ENCODE results near the gene AP1G2. TPM values are rescaled to one million over a fixed set of nuclear protein-coding genes. Genes with fewer than 3 reads are reported as not detected.

AP1G2 gene
- polyA plus RNA-seq, 2 donors = 81.5 to 171 TPM

DNA sequence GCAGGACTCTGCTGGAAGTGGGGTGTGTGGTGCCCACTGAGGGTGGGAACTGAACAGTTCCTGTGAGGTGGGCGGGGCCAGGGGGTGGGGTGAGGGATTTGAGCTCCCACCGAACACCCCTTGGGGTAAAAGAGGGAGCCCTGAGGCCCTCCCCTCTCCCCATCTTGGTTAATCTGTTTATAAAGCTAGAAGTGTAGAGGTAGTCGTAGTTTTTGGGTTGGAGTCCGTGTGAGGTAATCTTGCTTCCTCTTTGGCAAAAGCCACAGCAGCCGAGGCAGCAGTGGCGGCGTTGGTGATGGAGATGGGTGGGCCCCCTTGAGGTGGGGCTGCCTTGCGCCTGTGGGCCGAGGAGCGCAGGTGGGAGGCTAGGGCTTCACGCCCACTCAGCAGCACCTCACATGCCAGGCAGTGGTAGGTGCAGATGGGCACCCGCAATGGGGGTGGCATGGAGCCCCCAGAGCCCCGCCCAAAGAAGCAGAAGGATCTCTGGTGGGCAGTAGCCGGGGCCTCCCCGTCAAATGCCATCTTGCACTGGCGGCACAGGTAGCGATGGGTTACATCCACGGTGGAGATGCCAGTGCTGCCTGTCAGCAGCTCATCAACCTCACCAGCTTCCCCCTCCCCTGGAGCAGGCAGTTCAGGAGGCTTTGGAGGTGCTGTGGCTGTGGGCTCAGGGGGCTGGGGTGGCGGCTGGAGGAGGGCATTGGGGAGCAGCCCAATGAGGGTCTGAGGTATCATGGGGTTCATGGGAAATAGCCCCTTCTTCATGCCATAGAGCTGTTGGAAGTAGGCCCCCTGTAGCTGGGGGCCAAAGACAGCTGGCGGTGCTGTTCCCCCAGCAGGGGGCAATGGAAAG, 45.6 kb downstream of the AP1G2 start:
- no peaks in the 10 kb centered on the region for H3K4me1 ChIP-seq (ENCODE audit: control insufficient read depth in 2 of 2, insufficient read depth in 2 of 2, low read length in 1 of 2)
- 86 to 87% methylated on average over 20 of the region's 20 CpGs for WGBS, 2 donors
- no peaks in the 10 kb centered on the region for H3K9me3 ChIP-seq (ENCODE audit: control insufficient read depth in 2 of 2, insufficient read depth in 1 of 2, low read depth in 1 of 2, low read length in 1 of 2)
- H3K4me3 ChIP-seq (ENCODE audit: low read depth in 1 of 2, low read length in 2 of 2) = no peak overlapping the region
- no peaks in the 10 kb centered on the region for H3K27me3 ChIP-seq (ENCODE audit: control insufficient read depth in 1 of 2, insufficient read depth in 2 of 2, low read length in 2 of 2)
- H3K36me3 ChIP-seq (ENCODE audit: control insufficient read depth in 2 of 2, insufficient read depth in 2 of 2, low read length in 1 of 2) = no peaks in the 10 kb centered on the region
- no peak overlapping the region for H3K27ac ChIP-seq (ENCODE audit: low read depth in 2 of 2, low read length in 1 of 2)

DNA sequence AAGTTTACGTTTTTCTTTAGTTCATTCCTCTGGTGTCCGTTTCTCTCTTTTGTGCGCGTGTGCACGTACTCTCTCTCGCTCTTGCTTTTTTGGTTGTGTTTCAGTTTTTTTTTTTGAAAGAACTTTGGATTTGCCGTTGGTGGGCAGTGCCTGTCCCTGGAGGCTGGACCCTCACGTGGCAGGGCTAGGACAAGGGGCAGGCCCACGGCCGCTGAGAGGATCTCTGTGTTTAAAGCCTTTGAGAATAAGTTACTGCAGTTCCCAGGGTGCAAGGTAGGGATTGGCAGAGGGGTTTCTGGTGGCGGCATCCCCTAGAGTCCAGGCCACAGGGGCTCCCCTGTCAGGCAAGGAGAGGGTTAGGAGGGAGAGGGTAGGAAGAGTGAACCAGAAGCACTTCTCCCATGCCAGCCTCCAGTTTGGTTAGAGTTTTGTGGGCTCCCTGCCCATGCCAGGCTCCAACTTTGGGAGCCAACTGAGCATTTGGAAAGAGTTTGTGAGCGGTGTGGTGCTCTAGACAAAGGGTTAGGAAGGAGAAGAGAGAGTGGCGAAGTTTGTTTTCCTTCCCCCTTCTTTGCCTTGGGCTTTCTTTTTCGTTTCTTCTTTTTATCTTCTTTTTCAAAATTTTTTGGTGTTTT, 46.6 kb downstream of the AP1G2 start:
- H3K9me3 ChIP-seq (ENCODE audit: control insufficient read depth in 2 of 2, insufficient read depth in 1 of 2, low read depth in 1 of 2, low read length in 1 of 2) = no peaks in the 10 kb centered on the region
- no peak overlapping the region for H3K27ac ChIP-seq (ENCODE audit: low read depth in 2 of 2, low read length in 1 of 2)
- WGBS, 2 donors = 87 to 89% methylated on average over 14 of the region's 14 CpGs
- H3K4me1 ChIP-seq (ENCODE audit: control insufficient read depth in 2 of 2, insufficient read depth in 2 of 2, low read length in 1 of 2) = no peaks in the 10 kb centered on the region
- no peaks in the 10 kb centered on the region for H3K27me3 ChIP-seq (ENCODE audit: control insufficient read depth in 1 of 2, insufficient read depth in 2 of 2, low read length in 2 of 2)
- no peaks in the 10 kb centered on the region for H3K36me3 ChIP-seq (ENCODE audit: control insufficient read depth in 2 of 2, insufficient read depth in 2 of 2, low read length in 1 of 2)
- H3K4me3 ChIP-seq (ENCODE audit: low read depth in 1 of 2, low read length in 2 of 2) = no peak overlapping the region

DNA sequence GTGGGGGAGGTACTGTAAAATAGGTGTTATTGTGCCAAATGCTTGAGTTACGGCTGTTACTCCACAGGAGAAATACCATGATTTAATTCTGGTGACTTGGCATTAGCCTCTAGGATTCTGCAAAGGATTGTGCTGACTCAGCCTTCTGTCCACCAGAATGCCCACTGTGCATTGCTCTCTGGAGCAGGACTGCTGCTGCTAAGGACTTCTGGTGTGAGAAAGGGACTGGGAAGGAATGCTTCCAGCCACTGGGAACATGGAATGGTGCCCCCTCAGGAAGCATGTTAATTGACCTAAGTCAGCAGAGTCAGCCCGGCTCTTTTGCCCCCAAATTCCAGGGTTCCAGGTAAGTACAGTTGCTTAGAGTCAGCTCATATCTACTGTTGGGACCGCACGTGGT, 48.9 kb downstream of the AP1G2 start:
- H3K27ac ChIP-seq (ENCODE audit: low read depth in 2 of 2, low read length in 1 of 2) = no peak overlapping the region

DNA sequence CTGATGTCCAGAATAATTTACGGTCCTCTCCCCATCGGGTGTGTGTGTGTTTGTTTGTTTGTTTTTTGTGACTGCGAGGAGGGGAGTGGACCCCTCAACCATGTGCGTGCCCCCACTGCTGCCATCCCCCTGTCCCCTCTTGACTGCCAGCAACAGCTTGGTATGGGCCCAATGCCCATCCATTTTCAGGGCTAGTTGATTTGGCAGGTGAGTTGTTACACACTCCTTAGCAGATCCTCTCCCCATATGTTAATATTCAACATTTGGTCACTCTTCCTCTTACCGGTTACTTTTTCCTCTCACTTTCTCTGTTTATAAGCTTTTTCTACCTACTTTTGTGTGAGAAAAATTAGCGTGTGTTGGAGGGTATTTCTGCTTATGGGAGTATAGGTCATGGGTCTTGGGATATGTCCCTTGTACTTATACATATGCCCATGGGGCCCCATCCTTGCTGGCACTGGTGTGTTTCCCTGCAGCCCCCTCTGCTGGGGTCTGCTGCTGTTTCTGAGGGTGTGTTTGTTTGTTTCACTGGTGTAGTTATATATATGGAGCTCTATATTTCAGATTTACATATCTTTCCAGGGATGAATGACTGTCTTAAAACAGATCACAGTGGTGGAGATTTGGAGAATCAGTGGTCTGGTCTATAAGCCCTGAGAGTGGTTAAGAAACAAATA, 49.8 kb downstream of the AP1G2 start:
- 79 to 82% methylated on average over 6 of the region's 6 CpGs for WGBS, 2 donors
- no peaks in the 10 kb centered on the region for H3K36me3 ChIP-seq (ENCODE audit: control insufficient read depth in 2 of 2, insufficient read depth in 2 of 2, low read length in 1 of 2)
- no peak overlapping the region for H3K27ac ChIP-seq (ENCODE audit: low read depth in 2 of 2, low read length in 1 of 2)
- H3K27me3 ChIP-seq (ENCODE audit: control insufficient read depth in 1 of 2, insufficient read depth in 2 of 2, low read length in 2 of 2) = no peaks in the 10 kb centered on the region
- no peak overlapping the region for H3K4me3 ChIP-seq (ENCODE audit: low read depth in 1 of 2, low read length in 2 of 2)
- H3K9me3 ChIP-seq (ENCODE audit: control insufficient read depth in 2 of 2, insufficient read depth in 1 of 2, low read depth in 1 of 2, low read length in 1 of 2) = no peaks in the 10 kb centered on the region
- H3K4me1 ChIP-seq (ENCODE audit: control insufficient read depth in 2 of 2, insufficient read depth in 2 of 2, low read length in 1 of 2) = peaks cover 0 to 17% of the 10 kb centered on the region in 2 donors

More for the DNA sequence above, 48.9 kb downstream of the AP1G2 start:
- H3K4me1 ChIP-seq (ENCODE audit: control insufficient read depth in 2 of 2, insufficient read depth in 2 of 2, low read length in 1 of 2) = peaks cover 0 to 10% of the 10 kb centered on the region in 2 donors
- H3K27me3 ChIP-seq (ENCODE audit: control insufficient read depth in 1 of 2, insufficient read depth in 2 of 2, low read length in 2 of 2) = no peaks in the 10 kb centered on the region
- no peaks in the 10 kb centered on the region for H3K36me3 ChIP-seq (ENCODE audit: control insufficient read depth in 2 of 2, insufficient read depth in 2 of 2, low read length in 1 of 2)
- WGBS, 2 donors = 84 to 85% methylated on average over 4 of the region's 4 CpGs
- no peaks in the 10 kb centered on the region for H3K9me3 ChIP-seq (ENCODE audit: control insufficient read depth in 2 of 2, insufficient read depth in 1 of 2, low read depth in 1 of 2, low read length in 1 of 2)
- no peak overlapping the region for H3K4me3 ChIP-seq (ENCODE audit: low read depth in 1 of 2, low read length in 2 of 2)

DNA sequence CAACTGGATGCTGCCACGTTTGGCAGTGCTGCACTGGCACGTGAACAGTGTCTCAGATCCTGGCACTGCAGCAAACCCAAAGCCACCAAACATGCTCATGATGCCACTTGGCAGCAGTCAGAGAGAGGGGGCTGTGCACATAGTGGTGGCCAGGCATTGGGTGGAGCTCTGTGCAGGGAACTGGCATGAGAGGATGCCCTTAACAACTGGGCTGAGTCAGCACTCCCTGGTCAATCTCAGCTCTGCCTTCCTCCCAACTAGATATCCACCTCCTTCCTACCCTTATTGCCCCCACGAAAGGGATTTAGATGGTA, 53.0 kb downstream of the AP1G2 start:
- WGBS, 2 donors = 43 to 63% methylated on average over 3 of the region's 3 CpGs
- no peak overlapping the region for H3K4me3 ChIP-seq (ENCODE audit: low read depth in 1 of 2, low read length in 2 of 2)
- no peaks in the 10 kb centered on the region for H3K27me3 ChIP-seq (ENCODE audit: control insufficient read depth in 1 of 2, insufficient read depth in 2 of 2, low read length in 2 of 2)
- peaks cover 0 to 17% of the 10 kb centered on the region in 2 donors for H3K4me1 ChIP-seq (ENCODE audit: control insufficient read depth in 2 of 2, insufficient read depth in 2 of 2, low read length in 1 of 2)
- H3K9me3 ChIP-seq (ENCODE audit: control insufficient read depth in 2 of 2, insufficient read depth in 1 of 2, low read depth in 1 of 2, low read length in 1 of 2) = no peaks in the 10 kb centered on the region
- no peak overlapping the region for H3K27ac ChIP-seq (ENCODE audit: low read depth in 2 of 2, low read length in 1 of 2)
- H3K36me3 ChIP-seq (ENCODE audit: control insufficient read depth in 2 of 2, insufficient read depth in 2 of 2, low read length in 1 of 2) = no peaks in the 10 kb centered on the region

DNA sequence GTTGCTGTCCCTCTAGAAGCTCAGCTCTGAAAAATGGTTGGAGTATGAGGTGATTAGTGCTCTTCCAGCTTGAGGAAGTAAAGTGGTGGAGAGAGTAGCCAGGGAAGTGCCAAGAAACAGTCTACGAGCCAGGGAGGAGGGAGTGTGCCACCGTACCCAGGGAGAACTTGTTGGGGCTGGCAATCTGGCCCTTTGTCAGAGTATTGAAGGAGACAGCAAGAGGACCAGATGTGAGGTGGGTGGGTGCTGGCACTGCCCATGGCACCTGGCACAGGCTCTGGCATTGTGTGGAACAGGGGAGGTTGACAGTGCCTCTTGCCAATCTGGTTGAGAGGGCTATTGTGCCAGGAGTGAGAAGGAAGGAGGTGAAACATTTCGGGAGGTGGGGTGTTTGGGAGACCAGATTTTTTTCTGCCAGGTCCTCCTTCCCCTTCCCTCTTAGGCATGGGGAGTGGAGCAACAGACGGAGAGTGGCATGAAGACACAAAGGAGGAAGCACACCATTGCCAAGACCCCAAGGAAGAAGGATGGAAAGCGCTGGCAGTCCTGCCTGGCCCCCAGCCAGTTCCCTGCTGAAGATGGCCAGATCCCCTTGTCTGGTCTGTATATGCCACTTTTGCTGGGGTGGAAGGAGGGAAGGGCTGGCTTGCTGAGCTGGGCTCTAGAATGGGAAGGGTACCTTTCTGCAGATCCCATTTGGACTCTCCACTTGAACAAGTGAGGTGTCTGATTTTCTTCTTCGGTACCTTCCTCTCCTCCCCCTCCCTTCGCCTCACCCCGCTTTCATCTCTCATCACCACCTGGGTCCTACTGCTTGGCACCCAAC, 53.6 kb downstream of the AP1G2 start:
- 57 to 76% methylated on average over 8 of the region's 8 CpGs for WGBS, 2 donors

DNA sequence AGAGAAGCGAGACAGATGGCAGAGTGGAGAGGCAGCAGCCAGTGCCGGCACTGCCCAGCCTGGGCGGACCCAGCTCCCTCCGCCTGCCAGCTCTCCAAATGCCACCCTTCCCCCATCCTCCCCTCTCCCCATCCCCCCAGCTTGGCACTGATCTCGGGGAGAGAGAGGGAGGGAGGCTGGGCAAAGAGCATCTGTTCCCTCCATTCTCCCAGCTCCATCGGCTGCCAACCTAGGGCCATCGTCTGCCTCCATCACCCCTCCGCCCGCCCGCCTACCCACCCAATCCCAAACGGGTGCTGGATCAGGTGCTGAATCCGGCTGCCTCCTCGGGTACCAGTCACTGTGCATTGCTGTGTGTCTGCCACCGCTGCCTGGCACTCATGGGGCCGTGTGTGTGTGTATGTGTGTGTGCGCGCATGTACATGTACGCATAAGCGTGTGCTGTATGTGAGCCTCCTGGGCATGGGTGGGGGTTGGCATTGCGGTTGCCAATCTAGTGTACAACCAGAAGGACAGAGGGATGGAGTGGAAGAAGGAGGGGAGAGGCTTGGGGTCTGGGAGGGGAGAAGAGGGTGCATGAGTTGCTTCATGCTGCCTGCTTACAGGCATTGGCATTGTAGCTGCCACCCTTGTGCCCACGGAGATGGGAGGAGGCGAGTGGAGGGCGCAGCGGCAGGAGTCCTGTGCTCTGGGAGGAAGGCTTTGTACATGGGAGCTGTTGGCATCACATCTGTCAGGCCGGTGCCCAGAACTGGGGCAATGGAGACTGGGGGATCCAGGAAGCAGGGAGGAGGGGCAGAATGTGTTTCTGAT, 54.4 kb downstream of the AP1G2 start:
- H3K36me3 ChIP-seq (ENCODE audit: control insufficient read depth in 2 of 2, insufficient read depth in 2 of 2, low read length in 1 of 2) = no peaks in the 10 kb centered on the region
- peaks cover 0 to 17% of the 10 kb centered on the region in 2 donors for H3K4me1 ChIP-seq (ENCODE audit: control insufficient read depth in 2 of 2, insufficient read depth in 2 of 2, low read length in 1 of 2)
- H3K4me3 ChIP-seq (ENCODE audit: low read depth in 1 of 2, low read length in 2 of 2) = no peak overlapping the region
- no peak overlapping the region for H3K27ac ChIP-seq (ENCODE audit: low read depth in 2 of 2, low read length in 1 of 2)
- 58 to 73% methylated on average over 18 to 25 of the region's 25 CpGs for WGBS, 2 donors
- H3K27me3 ChIP-seq (ENCODE audit: control insufficient read depth in 1 of 2, insufficient read depth in 2 of 2, low read length in 2 of 2) = no peaks in the 10 kb centered on the region
- H3K9me3 ChIP-seq (ENCODE audit: control insufficient read depth in 2 of 2, insufficient read depth in 1 of 2, low read depth in 1 of 2, low read length in 1 of 2) = no peaks in the 10 kb centered on the region

More for the DNA sequence above, 53.6 kb downstream of the AP1G2 start:
- H3K27me3 ChIP-seq (ENCODE audit: control insufficient read depth in 1 of 2, insufficient read depth in 2 of 2, low read length in 2 of 2) = no peaks in the 10 kb centered on the region
- H3K4me3 ChIP-seq (ENCODE audit: low read depth in 1 of 2, low read length in 2 of 2) = no peak overlapping the region
- no peaks in the 10 kb centered on the region for H3K36me3 ChIP-seq (ENCODE audit: control insufficient read depth in 2 of 2, insufficient read depth in 2 of 2, low read length in 1 of 2)
- H3K9me3 ChIP-seq (ENCODE audit: control insufficient read depth in 2 of 2, insufficient read depth in 1 of 2, low read depth in 1 of 2, low read length in 1 of 2) = no peaks in the 10 kb centered on the region
- no peak overlapping the region for H3K27ac ChIP-seq (ENCODE audit: low read depth in 2 of 2, low read length in 1 of 2)
- peaks cover 0 to 17% of the 10 kb centered on the region in 2 donors for H3K4me1 ChIP-seq (ENCODE audit: control insufficient read depth in 2 of 2, insufficient read depth in 2 of 2, low read length in 1 of 2)

DNA sequence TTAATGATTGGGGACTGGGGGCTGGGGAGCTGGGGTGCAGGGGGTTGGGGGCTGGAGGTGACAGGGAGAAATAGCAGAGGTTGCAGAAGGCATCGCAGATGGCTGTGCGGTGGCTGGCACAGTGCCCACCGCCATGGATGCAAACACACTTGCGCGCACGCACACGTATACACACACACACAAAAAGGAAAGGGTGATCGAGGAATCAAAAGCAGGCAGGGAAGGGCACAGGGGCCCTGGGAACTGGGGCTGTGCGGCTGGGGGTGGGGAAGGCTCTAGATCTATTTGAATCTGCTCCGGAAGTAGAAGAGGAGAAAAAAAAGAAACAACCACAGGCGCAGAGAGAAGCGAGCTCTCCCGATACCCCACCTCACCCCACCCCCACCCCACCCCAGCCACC, 55.4 kb downstream of the AP1G2 start:
- WGBS, 2 donors = 45 to 50% methylated on average over 13 of the region's 13 CpGs
- H3K36me3 ChIP-seq (ENCODE audit: control insufficient read depth in 2 of 2, insufficient read depth in 2 of 2, low read length in 1 of 2) = no peaks in the 10 kb centered on the region
- no peak overlapping the region for H3K4me3 ChIP-seq (ENCODE audit: low read depth in 1 of 2, low read length in 2 of 2)

More for the DNA sequence above, 55.4 kb downstream of the AP1G2 start:
- Histone ChIP-seq H3K9me3 (ENCODE audit: control insufficient read depth in 2 of 2, insufficient read depth in 1 of 2, low read depth in 1 of 2, low read length in 1 of 2) (no peaks in the 10 kb centered on the region), H3K4me1 (ENCODE audit: control insufficient read depth in 2 of 2, insufficient read depth in 2 of 2, low read length in 1 of 2) (peaks cover 0 to 17% of the 10 kb centered on the region in 2 donors), H3K27me3 (ENCODE audit: control insufficient read depth in 1 of 2, insufficient read depth in 2 of 2, low read length in 2 of 2) (no peaks in the 10 kb centered on the region), H3K27ac (ENCODE audit: low read depth in 2 of 2, low read length in 1 of 2) (no peak overlapping the region)

Measured in esophagus (tissue), 2 donors.